ENCODE data around the gene COL2A1. TPM values are rescaled to one million over a fixed set of nuclear protein-coding genes. Genes with fewer than 3 reads are reported as not detected.

Gene COL2A1
- total RNA-seq, 1 donor from 2014 or later = 69.1 TPM

GRCh38 chr12:47954058-47954457, 50.2 kb downstream of the COL2A1 start:
- Mint-ChIP-seq H3K36me3 (no peaks in the 10 kb centered on the region), H3K27ac (no peak overlapping the region), H3K4me1 (peaks cover 12% of the 10 kb centered on the region), H3K4me3 (no peak overlapping the region), H3K27me3 (ENCODE audit: insufficient read depth, low read depth) (peaks cover 7% of the 10 kb centered on the region), H3K9me3 (peaks cover 15% of the 10 kb centered on the region)
- H3K9ac ChIP-seq = no peak overlapping the region
- no peaks in the 10 kb centered on the region for H3K79me2 ChIP-seq (ENCODE audit: low read depth)
- H3K4me1 ChIP-seq = no peaks in the 10 kb centered on the region
- H3K27me3 ChIP-seq = no peaks in the 10 kb centered on the region
- no peak overlapping the region for H2AFZ ChIP-seq (replicated peaks)
- TF ChIP-seq CTCF (IDR thresholded peaks at IDR 0.05) (no peak), EZH2 (IDR thresholded peaks at IDR 0.05) (no peak), EZH2phosphoT487 (IDR thresholded peaks at IDR 0.05) (no peak)
- H4K20me1 ChIP-seq (ENCODE audit: low read depth) = no peaks in the 10 kb centered on the region
- H3K9me3 ChIP-seq (ENCODE audit: low read depth) = no peaks in the 10 kb centered on the region
- no peaks in the 10 kb centered on the region for H3K36me3 ChIP-seq
- H3F3A ChIP-seq (ENCODE audit: low read depth) = no peaks in the 10 kb centered on the region
- no peak overlapping the region for H3K27ac ChIP-seq
- DNase-seq (ENCODE audit: low spot score) = no peak
- no peak overlapping the region for H3K4me3 ChIP-seq
- H3K4me2 ChIP-seq = no peak overlapping the region

- peaks cover 22% of the 10 kb centered on the region for H3K4me1 Mint-ChIP-seq
- no peaks in the 10 kb centered on the region for H3K79me2 ChIP-seq (ENCODE audit: low read depth)
- H3K4me1 ChIP-seq = peaks cover 9% of the 10 kb centered on the region
- no peaks in the 10 kb centered on the region for H3K9me3 Mint-ChIP-seq
- no peaks in the 10 kb centered on the region for H3K36me3 ChIP-seq
- no peaks in the 10 kb centered on the region for H3F3A ChIP-seq (ENCODE audit: low read depth)
- H3K4me2 ChIP-seq = no peak overlapping the region
- H4K20me1 ChIP-seq (ENCODE audit: low read depth) = no peaks in the 10 kb centered on the region
- no peak overlapping the region for H3K9ac ChIP-seq
- H3K27ac ChIP-seq = no peak overlapping the region
- H3K27me3 Mint-ChIP-seq (ENCODE audit: insufficient read depth, low read depth) = peaks cover 9% of the 10 kb centered on the region
- H3K27ac Mint-ChIP-seq = no peak overlapping the region
- DNase-seq (ENCODE audit: low spot score) = no peak
- no peaks in the 10 kb centered on the region for H3K9me3 ChIP-seq (ENCODE audit: low read depth)
- no peaks in the 10 kb centered on the region for H3K27me3 ChIP-seq
- H3K4me3 Mint-ChIP-seq = no peak overlapping the region
- H3K4me3 ChIP-seq = no peak overlapping the region
- no peak overlapping the region for H2AFZ ChIP-seq (replicated peaks)
- TF ChIP-seq EZH2 (IDR thresholded peaks at IDR 0.05) (no peak), EZH2phosphoT487 (IDR thresholded peaks at IDR 0.05) (no peak), CTCF (IDR thresholded peaks at IDR 0.05) (no peak)
- H3K36me3 Mint-ChIP-seq = no peaks in the 10 kb centered on the region
Measured at GRCh38 chr12:47950856-47951468, 53.3 kb downstream of the COL2A1 start.

GRCh38 chr12:47949441-47950341, 54.6 kb downstream of the COL2A1 start:
- Histone ChIP-seq H3K27ac (no peak overlapping the region), H3K4me3 (no peak overlapping the region), H3K4me1 (peaks cover 9% of the 10 kb centered on the region), H2AFZ (replicated peaks) (peak overlapping the region; percentile 52), H3K4me2 (no peak overlapping the region), H3K9me3 (ENCODE audit: low read depth) (no peaks in the 10 kb centered on the region), H3K9ac (no peak overlapping the region), H3F3A (ENCODE audit: low read depth) (no peaks in the 10 kb centered on the region), H3K79me2 (ENCODE audit: low read depth) (no peaks in the 10 kb centered on the region), H3K36me3 (no peaks in the 10 kb centered on the region), H4K20me1 (ENCODE audit: low read depth) (no peaks in the 10 kb centered on the region), H3K27me3 (no peaks in the 10 kb centered on the region)
- H3K27me3 Mint-ChIP-seq (ENCODE audit: insufficient read depth, low read depth) = peaks cover 7% of the 10 kb centered on the region
- H3K4me1 Mint-ChIP-seq = peaks cover 22% of the 10 kb centered on the region
- H3K36me3 Mint-ChIP-seq = no peaks in the 10 kb centered on the region
- DNase-seq (ENCODE audit: low spot score) = peak; percentile 91
- H3K4me3 Mint-ChIP-seq = no peak overlapping the region
- H3K9me3 Mint-ChIP-seq = no peaks in the 10 kb centered on the region
- TF ChIP-seq EZH2 (IDR thresholded peaks at IDR 0.05) (no peak), EZH2phosphoT487 (IDR thresholded peaks at IDR 0.05) (no peak), CTCF (IDR thresholded peaks at IDR 0.05) (peak; percentile 84)
- peak overlapping the region; percentile 44 for H3K27ac Mint-ChIP-seq

All from neural progenitor cell (in vitro differentiated cells).